GM10248 (cell line): ENCODE data around the gene PDIA3.

Experiments
- CTCF ChIA-PET: fragments of 300-600 bp; sonication (Branson Sonifier 250); formaldehyde crosslinking; extraction: SDS; loops from one replicate; lab custom pipeline; 2021; ENCODE audit warnings: antibody characterized with exemption; lab: Yijun Ruan, JAX
- POLR2A ChIA-PET: fragments of 350-650 bp; sonication (Branson Sonifier 250); formaldehyde crosslinking; extraction: SDS; loops from one replicate; lab custom pipeline; 2020; ENCODE audit warnings: antibody characterized with exemption; lab: Yijun Ruan, JAX
- DNase-seq: peaks from one replicate; pipeline ENCODE4 v3.0.0; 2012; ENCODE audit errors: extremely low spot score
- CTCF ChIP-seq: IDR thresholded peaks from 2 replicates; pipeline ENCODE4 v1.5.1; 2012; ENCODE audit warnings: mild to moderate bottlenecking, low read depth; ENCODE audit errors: extremely low read depth, missing control alignments, control extremely low read depth

The PDIA3 gene

GRCh38 chr15:43793647-43794046 is 47.4 kb downstream of the PDIA3 start:
- DNase-seq, result no peak
- ChIA-PET POLR2A (interaction anchor here (0.6 to 4.0 kb wide), 5 partner anchors 10 to 1244 kb away, joined by 3 to 18 read pairs (median 5); partner anchors contain the start of gene MFAP1), CTCF (interaction anchor here (0.9 to 8.8 kb wide), 2 partner anchors 16 to 24 kb away, joined by 3 to 59 read pairs; partner anchors contain the start of gene ELL3)
- no peak for TF ChIP-seq CTCF

- TF ChIP-seq CTCF, result no peak
- ChIA-PET CTCF (interaction anchor here (1.5 to 4.3 kb wide), 3 partner anchors 11 to 24 kb away, joined by 7 to 17 read pairs (median 14); partner anchors contain the start of gene ELL3), POLR2A (interaction anchor here (0.7 to 4.0 kb wide), 5 partner anchors 9 to 505 kb away, joined by 5 to 18 read pairs (median 5); partner anchors contain the start of gene MFAP1)
- no peak for DNase-seq
Observed at GRCh38 chr15:43794269-43795037, 48.2 kb downstream of the PDIA3 start.

- TF ChIP-seq CTCF, result no peak
- no peak for DNase-seq
- ChIA-PET POLR2A (interaction anchor here (0.6 to 4.0 kb wide), 5 partner anchors 9 to 154 kb away, joined by 3 to 18 read pairs (median 7); partner anchors contain the start of gene ELL3), CTCF (interaction anchor here (0.7 to 4.3 kb wide), 4 partner anchors 10 to 24 kb away, joined by 3 to 17 read pairs (median 10); partner anchors contain the start of gene ELL3)
Observed at GRCh38 chr15:43795197-43795596, 49.0 kb downstream of the PDIA3 start.

- ChIA-PET CTCF (interaction anchor here (0.7 to 4.3 kb wide), 5 partner anchors 9 to 28 kb away, joined by 3 to 17 read pairs (median 7); partner anchors contain the start of genes ELL3 and MFAP1), POLR2A (interaction anchor here (0.7 to 2.9 kb wide), 4 partner anchors 9 to 1173 kb away, joined by 4 to 14 read pairs (median 8); partner anchors contain the start of gene ELL3)
- no peak for DNase-seq
- no peak for TF ChIP-seq CTCF
Observed at GRCh38 chr15:43795997-43796396, 49.8 kb downstream of the PDIA3 start.

GRCh38 chr15:43796566-43796965 is 50.3 kb downstream of the PDIA3 start:
- ChIA-PET CTCF (interaction anchor here (2.0 to 4.3 kb wide), 3 partner anchors 20 to 28 kb away, joined by 5 to 17 read pairs (median 14); partner anchors contain the start of genes ELL3 and MFAP1), POLR2A (interaction anchor here (0.6 to 2.9 kb wide), 7 partner anchors 10 to 1174 kb away, joined by 3 to 14 read pairs (median 7); partner anchors contain the start of gene ELL3)
- no peak for TF ChIP-seq CTCF

More at GRCh38 chr15:43796566-43796965, 50.3 kb downstream of the PDIA3 start:
- no peak for DNase-seq
